PC-3 (cell line): ENCODE data around the gene CIZ1. TPM values are rescaled to one million over a fixed set of nuclear protein-coding genes. Genes with fewer than 3 reads are reported as not detected.

Experiments used
- ATAC-seq: fragments of 200-7000 bp; cut with Tn5 transposase; 2 replicates; pipeline ENCODE4 v1.9.1; 2020; ENCODE audit warnings: mild to moderate bottlenecking, moderate library complexity
- BruUV-seq: library from RNA; stranded (reverse); fragments of 400-500 nt; replicated peaks from 2 replicates; lab custom pipeline; 2021; lab: Mats Ljungman, UMichigan
- CTCF ChIA-PET: fragments of 300-600 bp; sonication (Branson Sonifier 250); formaldehyde crosslinking; loops from one replicate; lab custom pipeline; 2022; ENCODE audit warnings: antibody characterized with exemption; lab: Charles Lee
- POLR2A ChIA-PET: fragments of 300-600 bp; sonication (Branson Sonifier 250); formaldehyde crosslinking; loops from one replicate; lab custom pipeline; 2022; ENCODE audit warnings: antibody characterized with exemption; ENCODE audit not compliant: unreplicated experiment; lab: Charles Lee
- DNase-seq: peaks from one replicate; pipeline ENCODE4 v3.0.0-alpha.2; 2015
- H2AFZ ChIP-seq: fragments of 300-600 bp; sonication (generic); 2 replicates; pipeline ENCODE4 v1.6.0; 2016; ENCODE audit warnings: antibody characterized with exemption, low read length
- H3F3A ChIP-seq: fragments of 300-600 bp; sonication (generic); one replicate; pipeline ENCODE4 v1.6.0; 2017; ENCODE audit warnings: antibody characterized with exemption, low read length, control low read depth, mild to moderate bottlenecking; ENCODE audit not compliant: unreplicated experiment
- H3K27ac ChIP-seq: fragments of 300-600 bp; sonication (generic); 2 replicates; pipeline ENCODE4 v1.5.1; 2016; ENCODE audit warnings: mild to moderate bottlenecking, low read length
- H3K27me3 ChIP-seq: fragments of 300-600 bp; sonication (generic); 2 replicates; pipeline ENCODE4 v1.6.1; 2016; ENCODE audit warnings: low read length, mixed read lengths
- H3K36me3 ChIP-seq: fragments of 300-600 bp; sonication (generic); 2 replicates; pipeline ENCODE4 v1.6.1; 2016; ENCODE audit warnings: low read depth, mixed run types, low read length, mixed read lengths
- H3K4me1 ChIP-seq: fragments of 300-600 bp; sonication (generic); 2 replicates; pipeline ENCODE4 v1.5.1; 2016; ENCODE audit warnings: low read length; ENCODE audit not compliant: insufficient read depth
- H3K4me2 ChIP-seq: fragments of 300-600 bp; sonication (generic); 2 replicates; pipeline ENCODE4 v1.6.0; 2016; ENCODE audit warnings: low read length
- H3K4me3 ChIP-seq: fragments of 300-600 bp; sonication (generic); 2 replicates; pipeline ENCODE4 v1.5.1; 2016; ENCODE audit warnings: mild to moderate bottlenecking, low read length, mixed read lengths
- H3K79me2 ChIP-seq: fragments of 300-600 bp; sonication (generic); 2 replicates; pipeline ENCODE4 v1.6.1; 2017; ENCODE audit warnings: low read length, mixed read lengths
- H3K9ac ChIP-seq: fragments of 300-600 bp; sonication (generic); 2 replicates; pipeline ENCODE4 v1.6.0; 2016; ENCODE audit warnings: mild to moderate bottlenecking, low read length
- H3K9me2 ChIP-seq: fragments of 300-600 bp; sonication (generic); replicated peaks from 2 replicates; pipeline ENCODE4 v1.6.1; 2016; ENCODE audit warnings: mixed run types, low read length, mixed read lengths
- H3K9me3 ChIP-seq: fragments of 300-600 bp; sonication (generic); 2 replicates; pipeline ENCODE4 v1.6.1; 2016; ENCODE audit warnings: low read length, mixed read lengths
- H4K20me1 ChIP-seq: fragments of 300-600 bp; sonication (generic); 2 replicates; pipeline ENCODE4 v1.6.1; 2016; ENCODE audit warnings: low read length, mixed read lengths
- CTCF ChIP-seq: fragments of 300-600 bp; sonication (generic); conservative IDR thresholded peaks from 2 replicates; pipeline ENCODE4 v1.5.1; 2017; ENCODE audit warnings: antibody characterized with exemption, low read depth, mild to moderate bottlenecking, low read length
- EZH2 ChIP-seq: fragments of 300-600 bp; sonication (generic); IDR thresholded peaks from one replicate; pipeline ENCODE4 v1.6.1; 2017; ENCODE audit warnings: antibody characterized with exemption, mild to moderate bottlenecking, low read length; ENCODE audit not compliant: unreplicated experiment
- EZH2phosphoT487 ChIP-seq: fragments of 300-600 bp; sonication (generic); IDR thresholded peaks from 2 replicates; pipeline ENCODE4 v1.6.1; 2018; ENCODE audit warnings: mild to moderate bottlenecking, antibody characterized with exemption, low read length, borderline replicate concordance
- intact Hi-C: fragments of 100-400 bp; cut with micrococcal nuclease; formaldehyde crosslinking; loops from 2 replicates; pipeline ENCODE4 v1.9.0; 2023
- total RNA-seq: library from RNA; depleted of rRNA; stranded (reverse); fragments of >200 nt; gene quantifications from 2 replicates; pipeline ENCODE4 v1.2.3, GENCODE V29; 2014

CIZ1 gene
- total RNA-seq, 1 experiment from 2014 or later = 46.1 TPM

- CTCF ChIA-PET = interaction anchor here (0.6 kb wide), 1 partner anchor 15 kb away, joined by 6 read pairs; no protein-coding TSS in a partner anchor
- TF ChIP-seq EZH2phosphoT487 (no peak), CTCF (no peak), EZH2 (no peak)
- Histone ChIP-seq H3K27ac (no peak overlapping the region; the same call in 1 of the 2 replicates), H3K4me3 (no peak overlapping the region), H4K20me1 (no peaks in the 10 kb centered on the region), H2AFZ (no peak overlapping the region), H3K4me1 (peaks cover 28% of the 10 kb centered on the region), H3K9ac (no peak overlapping the region), H3K79me2 (no peaks in the 10 kb centered on the region), H3K9me3 (no peaks in the 10 kb centered on the region), H3K36me3 (no peaks in the 10 kb centered on the region), H3K9me2 (no peaks in the 10 kb centered on the region), H3K27me3 (no peaks in the 10 kb centered on the region), H3K4me2 (no peak overlapping the region), H3F3A (no peaks in the 10 kb centered on the region)
- POLR2A ChIA-PET = no interaction called here
- intact Hi-C loops = no loop called here
- DNase-seq (no peak), ATAC-seq (no peak)
- no TSS peak for BruUV-seq
Measured at GRCh38 chr9:128151309-128152132, 39.9 kb downstream of the CIZ1 start.

GRCh38 chr9:128150594-128151308, 40.6 kb downstream of the CIZ1 start:
- Histone ChIP-seq H3K9me3 (no peaks in the 10 kb centered on the region), H3K27ac (peak overlapping the region; percentile 98), H2AFZ (no peak overlapping the region), H3K79me2 (no peaks in the 10 kb centered on the region), H4K20me1 (no peaks in the 10 kb centered on the region), H3K9ac (no peak overlapping the region), H3F3A (no peaks in the 10 kb centered on the region), H3K4me1 (peaks cover 36% of the 10 kb centered on the region), H3K4me2 (peak overlapping the region; percentile 58), H3K27me3 (no peaks in the 10 kb centered on the region), H3K4me3 (no peak overlapping the region), H3K9me2 (no peaks in the 10 kb centered on the region), H3K36me3 (no peaks in the 10 kb centered on the region)
- TF ChIP-seq EZH2 (no peak), EZH2phosphoT487 (no peak), CTCF (peak; percentile 43)
- ATAC-seq (no peak), DNase-seq (no peak)
- BruUV-seq = no TSS peak
- ChIA-PET CTCF (no interaction called here), POLR2A (no interaction called here)
- intact Hi-C loops = no loop called here
